Right lobe of liver (tissue), 4 donors: ENCODE data around the gene GIGYF2.

Experiments
- CTCF ChIP-seq, 4 donors: fragments of 200-600 bp in 3 of 4; fragments of 450-650 bp in 1 of 4; IDR thresholded peaks; one replicate each; pipeline versions ENCODE4 v1.5.1 to v1.8.0; 2016 to 2022; ENCODE audit warnings: antibody characterized with exemption in 4 of 4, mild to moderate bottlenecking in 2 of 4
- POLR2A ChIP-seq: fragments of 450-650 bp; IDR thresholded peaks from one replicate; pipeline ENCODE4 v1.6.1; 2017; ENCODE audit warnings: antibody characterized with exemption, mild to moderate bottlenecking
- donor health status: DM: no; HTN: no; CAD: no.
- donor health status: DM: no; HTN: no; CAD: no.
- donor health status: DM: no; HTN: yes; CAD: no.

GRCh38 chr2:232854082-232854481 is 157.0 kb downstream of the GIGYF2 start:
- TF ChIP-seq CTCF (IDR thresholded peaks at IDR 0.05) (no peak), POLR2A (no peak)
